ENCODE results near the gene P4HA2. TPM values are rescaled to one million over a fixed set of nuclear protein-coding genes. Genes with fewer than 3 reads are reported as not detected.

The P4HA2 gene
- total RNA-seq, 1 donor from 2014 or later: 79.0 TPM

- intact Hi-C loops (cut with DNase I): no loop called here
- peaks cover 34% of the 10 kb centered on the region for H3K4me1 ChIP-seq
- no peak overlapping the region for H3K4me3 ChIP-seq
- no peak overlapping the region for H3K27ac ChIP-seq
- ATAC-seq: no peak
- H3K36me3 ChIP-seq: no peaks in the 10 kb centered on the region
- DNase-seq: no peak
- peaks cover 1% of the 10 kb centered on the region for H3K27me3 ChIP-seq
- H3K9me3 ChIP-seq: no peaks in the 10 kb centered on the region
- TF ChIP-seq CTCF (IDR thresholded peaks at IDR 0.05): no peak
Measured at GRCh38 chr5:132261881-132262845, 34.5 kb upstream of the P4HA2 start.

GRCh38 chr5:132260714-132261551, 33.3 kb upstream of the P4HA2 start:
- ATAC-seq: peak; percentile 4
- intact Hi-C loops (cut with DNase I): no loop called here
- no peak for TF ChIP-seq CTCF (IDR thresholded peaks at IDR 0.05)
- no peaks in the 10 kb centered on the region for H3K36me3 ChIP-seq
- H3K4me3 ChIP-seq: no peak overlapping the region
- peaks cover 7% of the 10 kb centered on the region for H3K27me3 ChIP-seq
- no peak for DNase-seq
- H3K4me1 ChIP-seq: peaks cover 31% of the 10 kb centered on the region
- no peak overlapping the region for H3K27ac ChIP-seq
- H3K9me3 ChIP-seq: no peaks in the 10 kb centered on the region

- Histone ChIP-seq H3K36me3 (no peaks in the 10 kb centered on the region), H3K4me1 (peaks cover 23% of the 10 kb centered on the region), H3K4me3 (no peak overlapping the region), H3K27ac (peak overlapping the region; percentile 36), H3K9me3 (no peaks in the 10 kb centered on the region), H3K27me3 (peaks cover 7% of the 10 kb centered on the region)
- DNase-seq (no peak), ATAC-seq (no peak)
- no peak for TF ChIP-seq CTCF (IDR thresholded peaks at IDR 0.05)
- intact Hi-C loops (cut with DNase I): no loop called here
Measured at GRCh38 chr5:132260051-132260450, 32.4 kb upstream of the P4HA2 start.

GRCh38 chr5:132259069-132259851, 31.6 kb upstream of the P4HA2 start:
- H3K4me1 ChIP-seq: peaks cover 23% of the 10 kb centered on the region
- no peaks in the 10 kb centered on the region for H3K36me3 ChIP-seq
- no peak for TF ChIP-seq CTCF (IDR thresholded peaks at IDR 0.05)
- ATAC-seq: peak; percentile 13
- H3K27ac ChIP-seq: peak overlapping the region; percentile 42
- DNase-seq: peak; percentile 70
- H3K27me3 ChIP-seq: peaks cover 7% of the 10 kb centered on the region
- no peaks in the 10 kb centered on the region for H3K9me3 ChIP-seq
- H3K4me3 ChIP-seq: no peak overlapping the region
- intact Hi-C loops (cut with DNase I): no loop called here

All from upper lobe of right lung (tissue), 1 donor.